ENCODE results near the gene LONP2. TPM values are rescaled to one million over a fixed set of nuclear protein-coding genes. Genes with fewer than 3 reads are reported as not detected.
"Not testable (repeated sequence)": the region's sequence is repeated elsewhere in the genome, so short reads cannot be mapped to it uniquely, and the experiment has no call there.

Gene LONP2
- polyA plus RNA-seq, 1 donor from 2014 or later = 38.6 TPM

DNA sequence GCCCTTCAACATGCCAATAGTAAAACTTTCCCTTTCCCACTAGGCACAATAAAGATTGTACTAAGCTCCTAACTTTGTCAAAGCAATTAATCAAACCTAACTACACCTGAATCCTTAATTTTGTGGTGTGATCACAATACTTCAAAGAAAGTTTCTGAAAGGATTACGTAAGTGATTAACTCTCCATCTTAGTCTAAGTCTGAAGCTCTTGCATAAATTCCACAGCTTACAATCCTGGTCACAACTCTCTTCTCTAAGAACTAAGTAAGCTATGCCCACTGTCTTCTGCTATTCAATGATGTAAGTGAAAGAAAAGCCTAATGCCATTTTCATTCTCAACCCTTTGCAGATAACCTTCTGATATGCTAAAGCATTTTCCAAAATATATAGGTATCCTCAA is 125.7 kb downstream of the LONP2 start:
- H3K4me3 ChIP-seq (ENCODE audit: low read length) = no peak overlapping the region
- no peaks in the 10 kb centered on the region for H3K27me3 ChIP-seq (ENCODE audit: insufficient read depth, low read depth, low read length)
- no peak overlapping the region for H3K4me2 ChIP-seq (ENCODE audit: low read length)
- no peaks in the 10 kb centered on the region for H3K9me3 ChIP-seq (ENCODE audit: low read length)
- peaks cover 97% of the 10 kb centered on the region for H3K79me2 ChIP-seq (replicated peaks; ENCODE audit: insufficient read depth, low read length)
- H3K9ac ChIP-seq (ENCODE audit: low read length) = no peak overlapping the region
- H3K36me3 ChIP-seq (ENCODE audit: insufficient read depth, low read length) = no peaks in the 10 kb centered on the region
- peaks cover 3% of the 10 kb centered on the region for H3F3A ChIP-seq (ENCODE audit: insufficient read depth, low read length, poor library complexity, severe bottlenecking)
- peaks cover 68% of the 10 kb centered on the region for H4K20me1 ChIP-seq (ENCODE audit: insufficient read depth)
- H2AFZ ChIP-seq (ENCODE audit: low read depth, low read length) = no peak overlapping the region
- TF ChIP-seq CTCF (IDR thresholded peaks at IDR 0.05; ENCODE audit: poor library complexity, severe bottlenecking) (no peak), EZH2 (IDR thresholded peaks at IDR 0.05; ENCODE audit: borderline replicate concordance, insufficient read depth, low read length, poor library complexity, severe bottlenecking) (no peak)
- no peaks in the 10 kb centered on the region for H3K9me2 ChIP-seq (ENCODE audit: insufficient read depth, low read length)
- no peak overlapping the region for H3K27ac ChIP-seq (ENCODE audit: low read length)

GRCh38 chr16:48370229-48370628 is 126.1 kb downstream of the LONP2 start:
- H3F3A ChIP-seq (ENCODE audit: insufficient read depth, low read length, poor library complexity, severe bottlenecking) = peaks cover 3% of the 10 kb centered on the region
- no peak for TF ChIP-seq RAD21 (conservative IDR thresholded peaks at IDR 0.05)
- no peak for TF ChIP-seq TAF1 (IDR thresholded peaks at IDR 0.05; ENCODE audit: low read depth)
- no peak for TF ChIP-seq POLR2AphosphoS5 (IDR thresholded peaks at IDR 0.05)
- TF ChIP-seq EZH2 (IDR thresholded peaks at IDR 0.05; ENCODE audit: borderline replicate concordance, insufficient read depth, low read length, poor library complexity, severe bottlenecking) = no peak
- TF ChIP-seq EP300 (conservative IDR thresholded peaks at IDR 0.05; ENCODE audit: poor library complexity, severe bottlenecking) = no peak
- TF ChIP-seq, protein P1, sequence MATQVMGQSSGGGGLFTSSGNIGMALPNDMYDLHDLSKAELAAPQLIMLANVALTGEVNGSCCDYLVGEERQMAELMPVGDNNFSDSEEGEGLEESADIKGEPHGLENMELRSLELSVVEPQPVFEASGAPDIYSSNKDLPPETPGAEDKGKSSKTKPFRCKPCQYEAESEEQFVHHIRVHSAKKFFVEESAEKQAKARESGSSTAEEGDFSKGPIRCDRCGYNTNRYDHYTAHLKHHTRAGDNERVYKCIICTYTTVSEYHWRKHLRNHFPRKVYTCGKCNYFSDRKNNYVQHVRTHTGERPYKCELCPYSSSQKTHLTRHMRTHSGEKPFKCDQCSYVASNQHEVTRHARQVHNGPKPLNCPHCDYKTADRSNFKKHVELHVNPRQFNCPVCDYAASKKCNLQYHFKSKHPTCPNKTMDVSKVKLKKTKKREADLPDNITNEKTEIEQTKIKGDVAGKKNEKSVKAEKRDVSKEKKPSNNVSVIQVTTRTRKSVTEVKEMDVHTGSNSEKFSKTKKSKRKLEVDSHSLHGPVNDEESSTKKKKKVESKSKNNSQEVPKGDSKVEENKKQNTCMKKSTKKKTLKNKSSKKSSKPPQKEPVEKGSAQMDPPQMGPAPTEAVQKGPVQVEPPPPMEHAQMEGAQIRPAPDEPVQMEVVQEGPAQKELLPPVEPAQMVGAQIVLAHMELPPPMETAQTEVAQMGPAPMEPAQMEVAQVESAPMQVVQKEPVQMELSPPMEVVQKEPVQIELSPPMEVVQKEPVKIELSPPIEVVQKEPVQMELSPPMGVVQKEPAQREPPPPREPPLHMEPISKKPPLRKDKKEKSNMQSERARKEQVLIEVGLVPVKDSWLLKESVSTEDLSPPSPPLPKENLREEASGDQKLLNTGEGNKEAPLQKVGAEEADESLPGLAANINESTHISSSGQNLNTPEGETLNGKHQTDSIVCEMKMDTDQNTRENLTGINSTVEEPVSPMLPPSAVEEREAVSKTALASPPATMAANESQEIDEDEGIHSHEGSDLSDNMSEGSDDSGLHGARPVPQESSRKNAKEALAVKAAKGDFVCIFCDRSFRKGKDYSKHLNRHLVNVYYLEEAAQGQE (IDR thresholded peaks at IDR 0.05; ENCODE audit: borderline replicate concordance) = no peak
- no peak for TF ChIP-seq CTCF (IDR thresholded peaks at IDR 0.05; ENCODE audit: poor library complexity, severe bottlenecking)
- no peak for TF ChIP-seq MXI1 (conservative IDR thresholded peaks at IDR 0.05; ENCODE audit: poor library complexity, severe bottlenecking)
- no peak for TF ChIP-seq SMC3 (conservative IDR thresholded peaks at IDR 0.05; ENCODE audit: poor library complexity)
- H3K36me3 ChIP-seq (ENCODE audit: insufficient read depth, low read length) = no peaks in the 10 kb centered on the region
- no peak overlapping the region for H3K4me2 ChIP-seq (ENCODE audit: low read length)
- H3K9ac ChIP-seq (ENCODE audit: low read length) = no peak overlapping the region
- H3K4me3 ChIP-seq (ENCODE audit: low read length) = no peak overlapping the region
- H4K20me1 ChIP-seq (ENCODE audit: insufficient read depth) = peaks cover 67% of the 10 kb centered on the region
- H3K27me3 ChIP-seq (ENCODE audit: insufficient read depth, low read depth, low read length) = no peaks in the 10 kb centered on the region
- H2AFZ ChIP-seq (ENCODE audit: low read depth, low read length) = no peak overlapping the region
- peaks cover 97% of the 10 kb centered on the region for H3K79me2 ChIP-seq (replicated peaks; ENCODE audit: insufficient read depth, low read length)
- H3K9me3 ChIP-seq (ENCODE audit: low read length) = no peaks in the 10 kb centered on the region
- no peak overlapping the region for H3K27ac ChIP-seq (ENCODE audit: low read length)
- no peaks in the 10 kb centered on the region for H3K9me2 ChIP-seq (ENCODE audit: insufficient read depth, low read length)

- H3K9ac ChIP-seq (ENCODE audit: low read length); H3K4me2 ChIP-seq (ENCODE audit: low read length); H3K27ac ChIP-seq (ENCODE audit: low read length); H3F3A ChIP-seq (ENCODE audit: insufficient read depth, low read length, poor library complexity, severe bottlenecking); H3K36me3 ChIP-seq (ENCODE audit: insufficient read depth, low read length); H2AFZ ChIP-seq (ENCODE audit: low read depth, low read length); H3K27me3 ChIP-seq (ENCODE audit: insufficient read depth, low read depth, low read length); H3K4me3 ChIP-seq (ENCODE audit: low read length); H3K9me3 ChIP-seq (ENCODE audit: low read length); H3K9me2 ChIP-seq (ENCODE audit: insufficient read depth, low read length): not testable (repeated sequence)
- Histone ChIP-seq H4K20me1 (ENCODE audit: insufficient read depth) (peaks cover 61% of the 10 kb centered on the region), H3K79me2 (replicated peaks; ENCODE audit: insufficient read depth, low read length) (peaks cover 97% of the 10 kb centered on the region)
Observed at GRCh38 chr16:48370668-48371392, 126.7 kb downstream of the LONP2 start.

Measured in neural cell (in vitro differentiated cells).